ENCODE data around the gene TRIM60. TPM values are rescaled to one million over a fixed set of nuclear protein-coding genes. Genes with fewer than 3 reads are reported as not detected.
"Not testable (repeated sequence)": the region's sequence is repeated elsewhere in the genome, so short reads cannot be mapped to it uniquely, and the experiment has no call there.

Gene TRIM60
- total RNA-seq, result not detected
- total RNA-seq (2013), result not detected
- total RNA-seq, result 0 reads per million in 29 experiments

- 93% methylated on average over 33 of the region's 41 CpGs for WGBS (ENCODE audit: insufficient coverage)
- H3K4me3 Mint-ChIP-seq, result no peak within 1 kb of the TSS
- no peaks in the 10 kb centered on the region for H3K9me3 Mint-ChIP-seq
- DNase-seq (no peak), ATAC-seq (replicated peaks in 1 of 4) (no peak)
- no peaks in the 10 kb centered on the region for H3K36me3 Mint-ChIP-seq
- H3K27me3 ChIP-seq (replicated peaks in 1 of 2; ENCODE audit: control insufficient read depth in 2 of 2, extremely low read depth in 1 of 2, insufficient read depth in 2 of 2, low read length in 1 of 2), result peaks cover 0 to 8% of the 10 kb centered on the region in 2 experiments
- no peaks in the 10 kb centered on the region for H3K9me3 ChIP-seq
- H3K27ac ChIP-seq (ENCODE audit: low read length), result no peak within 1 kb of the TSS
- H3K4me1 Mint-ChIP-seq, result no peaks in the 10 kb centered on the region
- no peak within 1 kb of the TSS for H3K27ac Mint-ChIP-seq
- H3K4me1 ChIP-seq (ENCODE audit: control insufficient read depth in 1 of 2, extremely low read depth in 1 of 2, insufficient read depth in 2 of 2, low read length in 2 of 2), result no peaks in the 10 kb centered on the region
- no peaks in the 10 kb centered on the region for H3K36me3 ChIP-seq (ENCODE audit: control insufficient read depth in 2 of 2, extremely low read depth in 1 of 2, insufficient read depth in 1 of 2, low read length in 1 of 2)
- peaks cover 2 to 11% of the 10 kb centered on the region in 2 donors for H3K27me3 Mint-ChIP-seq
- ChIA-PET POLR2A (interaction anchor here in 1 of 2 donors (0.5 kb wide), 1 partner anchor 111 kb away, joined by 4 read pairs; no protein-coding TSS in a partner anchor), CTCF (no interaction called here)
- H3K4me3 ChIP-seq (ENCODE audit: control insufficient read depth in 1 of 2, extremely low read depth in 1 of 2, low read length in 1 of 2), result no peak within 1 kb of the TSS
These were observed at the start of gene TRIM60 for GRCh38 chr4:165031436-165032211. Gene TRIM60 (plus strand): TSS chr4:165031999. CDS start chr4:165040073, 8,074 bp downstream.

GRCh38 chr4:164989471-164989870, 42.3 kb upstream of the TRIM60 start:
- H3K27me3 ChIP-seq (replicated peaks in 1 of 2; ENCODE audit: control insufficient read depth in 2 of 2, extremely low read depth in 1 of 2, insufficient read depth in 2 of 2, low read length in 1 of 2), result peaks cover 0 to 5% of the 10 kb centered on the region in 2 experiments
- no peak overlapping the region for H3K4me3 Mint-ChIP-seq
- H3K36me3 Mint-ChIP-seq, result no peaks in the 10 kb centered on the region
- H3K4me1 ChIP-seq (ENCODE audit: control insufficient read depth in 1 of 2, extremely low read depth in 1 of 2, insufficient read depth in 2 of 2, low read length in 2 of 2), result no peaks in the 10 kb centered on the region
- H3K4me1 Mint-ChIP-seq, result no peaks in the 10 kb centered on the region
- ChIA-PET CTCF (no interaction called here), POLR2A (no interaction called here)
- ATAC-seq (replicated peaks in 1 of 4) (no peak), DNase-seq (no peak)
- no CpG with 5 or more reads among the region's 2 CpGs for WGBS (ENCODE audit: insufficient coverage)
- H3K36me3 ChIP-seq (ENCODE audit: control insufficient read depth in 2 of 2, extremely low read depth in 1 of 2, insufficient read depth in 1 of 2, low read length in 1 of 2), result no peaks in the 10 kb centered on the region
- H3K9me3 ChIP-seq, result no peaks in the 10 kb centered on the region
- peaks cover 0 to 3% (median 2%) of the 10 kb centered on the region in 3 donors for H3K9me3 Mint-ChIP-seq
- H3K27me3 Mint-ChIP-seq, result peaks cover 9 to 14% of the 10 kb centered on the region in 2 donors
- H3K27ac ChIP-seq (ENCODE audit: low read length), result no peak overlapping the region
- H3K4me3 ChIP-seq (ENCODE audit: control insufficient read depth in 1 of 2, extremely low read depth in 1 of 2, low read length in 1 of 2), result no peak overlapping the region
- no peak overlapping the region for H3K27ac Mint-ChIP-seq

GRCh38 chr4:164990786-164991185, 41.0 kb upstream of the TRIM60 start:
- H3K27me3 Mint-ChIP-seq, result peaks cover 9 to 14% of the 10 kb centered on the region in 2 donors
- CTCF ChIA-PET; DNase-seq; H3K36me3 Mint-ChIP-seq; H3K27ac Mint-ChIP-seq; H3K4me3 ChIP-seq (ENCODE audit: control insufficient read depth in 1 of 2, extremely low read depth in 1 of 2, low read length in 1 of 2); H3K9me3 ChIP-seq; H3K4me1 ChIP-seq (ENCODE audit: control insufficient read depth in 1 of 2, extremely low read depth in 1 of 2, insufficient read depth in 2 of 2, low read length in 2 of 2); ATAC-seq (replicated peaks in 1 of 4); H3K36me3 ChIP-seq (ENCODE audit: control insufficient read depth in 2 of 2, extremely low read depth in 1 of 2, insufficient read depth in 1 of 2, low read length in 1 of 2); POLR2A ChIA-PET; H3K4me1 Mint-ChIP-seq; H3K9me3 Mint-ChIP-seq; H3K4me3 Mint-ChIP-seq; H3K27me3 ChIP-seq (replicated peaks in 1 of 2; ENCODE audit: control insufficient read depth in 2 of 2, extremely low read depth in 1 of 2, insufficient read depth in 2 of 2, low read length in 1 of 2); H3K27ac ChIP-seq (ENCODE audit: low read length): not testable (repeated sequence)
- 69% methylated on average over 2 of the region's 10 CpGs for WGBS (ENCODE audit: insufficient coverage)

- H3K27ac ChIP-seq (ENCODE audit: low read length); H3K27me3 ChIP-seq (replicated peaks in 1 of 2; ENCODE audit: control insufficient read depth in 2 of 2, extremely low read depth in 1 of 2, insufficient read depth in 2 of 2, low read length in 1 of 2); H3K4me3 Mint-ChIP-seq; H3K4me1 ChIP-seq (ENCODE audit: control insufficient read depth in 1 of 2, extremely low read depth in 1 of 2, insufficient read depth in 2 of 2, low read length in 2 of 2); H3K36me3 Mint-ChIP-seq; DNase-seq; H3K27ac Mint-ChIP-seq; H3K36me3 ChIP-seq (ENCODE audit: control insufficient read depth in 2 of 2, extremely low read depth in 1 of 2, insufficient read depth in 1 of 2, low read length in 1 of 2); H3K4me3 ChIP-seq (ENCODE audit: control insufficient read depth in 1 of 2, extremely low read depth in 1 of 2, low read length in 1 of 2); POLR2A ChIA-PET; ATAC-seq (replicated peaks in 1 of 4); H3K9me3 ChIP-seq; H3K4me1 Mint-ChIP-seq; H3K9me3 Mint-ChIP-seq: not testable (repeated sequence)
- CTCF ChIA-PET, result interaction anchor here in 1 of 2 donors (0.7 kb wide), 1 partner anchor 207 kb away, joined by 3 read pairs; no protein-coding TSS in a partner anchor
- H3K27me3 Mint-ChIP-seq, result peaks cover 26% of the 10 kb centered on the region in 2 donors
- 56% methylated on average over 3 of the region's 6 CpGs for WGBS (ENCODE audit: insufficient coverage)
These were observed 35.7 kb upstream of the TRIM60 start for GRCh38 chr4:164996123-164996522.

- CTCF ChIA-PET, result no interaction called here
- POLR2A ChIA-PET, result no interaction called here
- no peak overlapping the region for H3K27ac Mint-ChIP-seq
- no peaks in the 10 kb centered on the region for H3K4me1 ChIP-seq (ENCODE audit: control insufficient read depth in 1 of 2, extremely low read depth in 1 of 2, insufficient read depth in 2 of 2, low read length in 2 of 2)
- no peak for DNase-seq
- no peak overlapping the region for H3K4me3 ChIP-seq (ENCODE audit: control insufficient read depth in 1 of 2, extremely low read depth in 1 of 2, low read length in 1 of 2)
- H3K36me3 Mint-ChIP-seq, result no peaks in the 10 kb centered on the region
- ATAC-seq (replicated peaks in 1 of 4), result no peak
- peaks cover 20 to 22% of the 10 kb centered on the region in 2 donors for H3K27me3 Mint-ChIP-seq
- peaks cover 0 to 2% of the 10 kb centered on the region in 2 experiments for H3K27me3 ChIP-seq (replicated peaks in 1 of 2; ENCODE audit: control insufficient read depth in 2 of 2, extremely low read depth in 1 of 2, insufficient read depth in 2 of 2, low read length in 1 of 2)
- no peak overlapping the region for H3K4me3 Mint-ChIP-seq
- no peak overlapping the region for H3K27ac ChIP-seq (ENCODE audit: low read length)
- H3K9me3 Mint-ChIP-seq, result no peaks in the 10 kb centered on the region
- WGBS (ENCODE audit: insufficient coverage), result 100% methylated on average over 1 of the region's 2 CpGs
- H3K4me1 Mint-ChIP-seq, result no peaks in the 10 kb centered on the region
- no peaks in the 10 kb centered on the region for H3K9me3 ChIP-seq
- H3K36me3 ChIP-seq (ENCODE audit: control insufficient read depth in 2 of 2, extremely low read depth in 1 of 2, insufficient read depth in 1 of 2, low read length in 1 of 2), result no peaks in the 10 kb centered on the region
These were observed 34.5 kb upstream of the TRIM60 start for GRCh38 chr4:164997324-164997723.

GRCh38 chr4:164997941-164998340, 33.9 kb upstream of the TRIM60 start:
- H3K27me3 Mint-ChIP-seq, result peaks cover 20 to 26% of the 10 kb centered on the region in 2 donors

More at GRCh38 chr4:164997941-164998340, 33.9 kb upstream of the TRIM60 start:
- DNase-seq (no peak), ATAC-seq (replicated peaks in 1 of 4) (no peak)
- Mint-ChIP-seq H3K4me3 (no peak overlapping the region), H3K36me3 (no peaks in the 10 kb centered on the region), H3K9me3 (no peaks in the 10 kb centered on the region), H3K4me1 (no peaks in the 10 kb centered on the region), H3K27ac (no peak overlapping the region)
- ChIA-PET CTCF (no interaction called here), POLR2A (no interaction called here)
- Histone ChIP-seq H3K27me3 (replicated peaks in 1 of 2; ENCODE audit: control insufficient read depth in 2 of 2, extremely low read depth in 1 of 2, insufficient read depth in 2 of 2, low read length in 1 of 2) (peaks cover 0 to 2% of the 10 kb centered on the region in 2 experiments), H3K9me3 (no peaks in the 10 kb centered on the region), H3K27ac (ENCODE audit: low read length) (no peak overlapping the region), H3K4me3 (ENCODE audit: control insufficient read depth in 1 of 2, extremely low read depth in 1 of 2, low read length in 1 of 2) (no peak overlapping the region), H3K36me3 (ENCODE audit: control insufficient read depth in 2 of 2, extremely low read depth in 1 of 2, insufficient read depth in 1 of 2, low read length in 1 of 2) (no peaks in the 10 kb centered on the region), H3K4me1 (ENCODE audit: control insufficient read depth in 1 of 2, extremely low read depth in 1 of 2, insufficient read depth in 2 of 2, low read length in 2 of 2) (no peaks in the 10 kb centered on the region)
- 88% methylated on average over 5 of the region's 6 CpGs for WGBS (ENCODE audit: insufficient coverage)

All from T-cell (primary cell).